Measurements from ENCODE around the gene EFNB2. TPM values are rescaled to one million over a fixed set of nuclear protein-coding genes. Genes with fewer than 3 reads are reported as not detected.

The EFNB2 gene
- total RNA-seq, 1 experiment from 2014 or later = 15.9 TPM

DNA sequence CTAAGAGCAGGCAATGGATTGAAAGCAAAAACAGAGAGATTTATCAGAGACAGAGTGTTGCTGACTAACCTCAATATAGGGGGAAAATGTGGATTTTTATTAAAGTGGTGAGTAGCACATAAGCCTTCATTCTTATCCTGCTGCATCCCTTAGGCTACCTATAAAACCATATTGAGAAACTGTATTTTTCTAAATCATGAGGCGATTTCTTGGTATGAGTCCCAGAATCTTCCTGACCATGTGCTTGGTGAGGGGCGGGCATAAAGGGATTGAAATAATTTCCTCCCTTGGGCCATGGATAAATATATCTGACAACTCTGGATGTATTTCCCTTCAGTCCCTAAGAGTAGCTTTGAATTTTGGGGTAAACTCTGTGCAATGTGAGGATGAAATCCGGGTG, 72.8 kb downstream of the EFNB2 start:
- Mint-ChIP-seq H3K9me3 (no peaks in the 10 kb centered on the region), H3K27me3 (ENCODE audit: low read depth) (no peaks in the 10 kb centered on the region), H3K27ac (no peak overlapping the region), H3K4me1 (peaks cover 4% of the 10 kb centered on the region), H3K4me3 (no peak overlapping the region), H3K36me3 (no peaks in the 10 kb centered on the region)
- ATAC-seq = no peak
- DNase-seq (ENCODE audit: low spot score) = no peak
- POLR2A ChIA-PET = no interaction called here
- CTCF ChIA-PET = no interaction called here
- TF ChIP-seq SMAD4 (CRISPR knock-in tag; IDR thresholded peaks at IDR 0.05) (no peak), ATF1 (CRISPR knock-in tag; IDR thresholded peaks at IDR 0.05) (no peak), KAT7 (CRISPR knock-in tag; IDR thresholded peaks at IDR 0.05; ENCODE audit: borderline replicate concordance) (no peak), JUN (CRISPR knock-in tag; IDR thresholded peaks at IDR 0.05) (no peak), GRHL2 (CRISPR knock-in tag; IDR thresholded peaks at IDR 0.05; ENCODE audit: insufficient replicate concordance, severe bottlenecking) (no peak)
- TF ChIP-seq, protein P1, sequence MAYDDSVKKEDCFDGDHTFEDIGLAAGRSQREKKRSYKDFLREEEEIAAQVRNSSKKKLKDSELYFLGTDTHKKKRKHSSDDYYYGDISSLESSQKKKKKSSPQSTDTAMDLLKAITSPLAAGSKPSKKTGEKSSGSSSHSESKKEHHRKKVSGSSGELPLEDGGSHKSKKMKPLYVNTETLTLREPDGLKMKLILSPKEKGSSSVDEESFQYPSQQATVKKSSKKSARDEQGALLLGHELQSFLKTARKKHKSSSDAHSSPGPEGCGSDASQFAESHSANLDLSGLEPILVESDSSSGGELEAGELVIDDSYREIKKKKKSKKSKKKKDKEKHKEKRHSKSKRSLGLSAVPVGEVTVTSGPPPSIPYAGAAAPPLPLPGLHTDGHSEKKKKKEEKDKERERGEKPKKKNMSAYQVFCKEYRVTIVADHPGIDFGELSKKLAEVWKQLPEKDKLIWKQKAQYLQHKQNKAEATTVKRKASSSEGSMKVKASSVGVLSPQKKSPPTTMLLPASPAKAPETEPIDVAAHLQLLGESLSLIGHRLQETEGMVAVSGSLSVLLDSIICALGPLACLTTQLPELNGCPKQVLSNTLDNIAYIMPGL (CRISPR knock-in tag; IDR thresholded peaks at IDR 0.05) = no peak
- TF ChIP-seq, protein P2, sequence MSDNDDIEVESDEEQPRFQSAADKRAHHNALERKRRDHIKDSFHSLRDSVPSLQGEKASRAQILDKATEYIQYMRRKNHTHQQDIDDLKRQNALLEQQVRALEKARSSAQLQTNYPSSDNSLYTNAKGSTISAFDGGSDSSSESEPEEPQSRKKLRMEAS (CRISPR knock-in tag; IDR thresholded peaks at IDR 0.05) = no peak

GRCh38 chr13:106455777-106456176, 79.7 kb downstream of the EFNB2 start:
- no peak for DNase-seq (ENCODE audit: low spot score)
- Mint-ChIP-seq H3K27me3 (ENCODE audit: low read depth) (no peaks in the 10 kb centered on the region), H3K4me3 (no peak overlapping the region), H3K9me3 (0 out of 2 replicates have a peak, but pooled peaks cover 4% of the 10 kb centered on the region), H3K36me3 (no peaks in the 10 kb centered on the region), H3K4me1 (peaks cover 10% of the 10 kb centered on the region), H3K27ac (no peak overlapping the region)
- ChIA-PET CTCF (no interaction called here), POLR2A (no interaction called here)
- ATAC-seq = no peak
- no peak for TF ChIP-seq FOXP1 (CRISPR knock-in tag; IDR thresholded peaks at IDR 0.05; ENCODE audit: borderline replicate concordance)
- TF ChIP-seq ATF2 (CRISPR knock-in tag; IDR thresholded peaks at IDR 0.05; ENCODE audit: borderline replicate concordance, low read depth) = no peak
- TF ChIP-seq ZNF138 (CRISPR knock-in tag; conservative IDR thresholded peaks at IDR 0.05) = no peak
- TF ChIP-seq ZNF512 (CRISPR knock-in tag; IDR thresholded peaks at IDR 0.05; ENCODE audit: borderline replicate concordance) = no peak
- no peak for TF ChIP-seq CBFB (CRISPR knock-in tag; IDR thresholded peaks at IDR 0.05; ENCODE audit: low read depth)
- no peak for TF ChIP-seq ZNF121 (CRISPR knock-in tag; IDR thresholded peaks at IDR 0.05)
- TF ChIP-seq CREB1 (CRISPR knock-in tag; IDR thresholded peaks at IDR 0.05) = no peak
- no peak for TF ChIP-seq PREB (CRISPR knock-in tag; IDR thresholded peaks at IDR 0.05; ENCODE audit: borderline replicate concordance)
- TF ChIP-seq, protein P3, sequence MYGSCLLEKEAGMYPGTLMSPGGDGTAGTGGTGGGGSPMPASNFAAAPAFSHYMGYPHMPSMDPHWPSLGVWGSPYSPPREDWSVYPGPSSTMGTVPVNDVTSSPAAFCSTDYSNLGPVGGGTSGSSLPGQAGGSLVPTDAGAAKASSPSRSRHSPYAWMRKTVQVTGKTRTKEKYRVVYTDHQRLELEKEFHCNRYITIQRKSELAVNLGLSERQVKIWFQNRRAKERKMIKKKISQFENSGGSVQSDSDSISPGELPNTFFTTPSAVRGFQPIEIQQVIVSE (CRISPR knock-in tag; IDR thresholded peaks at IDR 0.05; ENCODE audit: borderline replicate concordance) = no peak
- TF ChIP-seq KAT7 (CRISPR knock-in tag; IDR thresholded peaks at IDR 0.05; ENCODE audit: borderline replicate concordance) = no peak
- TF ChIP-seq ZNF671 (CRISPR knock-in tag; IDR thresholded peaks at IDR 0.05) = no peak
- TF ChIP-seq, protein P4, sequence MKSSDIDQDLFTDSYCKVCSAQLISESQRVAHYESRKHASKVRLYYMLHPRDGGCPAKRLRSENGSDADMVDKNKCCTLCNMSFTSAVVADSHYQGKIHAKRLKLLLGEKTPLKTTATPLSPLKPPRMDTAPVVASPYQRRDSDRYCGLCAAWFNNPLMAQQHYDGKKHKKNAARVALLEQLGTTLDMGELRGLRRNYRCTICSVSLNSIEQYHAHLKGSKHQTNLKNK (CRISPR knock-in tag; IDR thresholded peaks at IDR 0.05) = no peak

Data from WTC11 (cell line).